SK-N-MC (cell line): Measurements from ENCODE around the gene TRRAP.

Source experiments
- EZH2 ChIP-seq: fragments of 200-600 bp; sonication (generic); IDR thresholded peaks from one replicate; pipeline ENCODE4 v1.6.1; 2017; ENCODE audit warnings: antibody characterized with exemption
- FOXP2 ChIP-seq: optimal IDR thresholded peaks from 2 replicates; pipeline ENCODE3; 2011; ENCODE audit warnings: mild to moderate bottlenecking, moderate library complexity; ENCODE audit not compliant: insufficient read depth; ENCODE audit errors: extremely low read length, control extremely low read depth
- POLR2AphosphoS5 ChIP-seq: IDR thresholded peaks from 2 replicates; pipeline ENCODE4 v1.6.1; 2012; ENCODE audit warnings: mild to moderate bottlenecking, low read depth, low read length, borderline replicate concordance

GRCh38 chr7:98884416-98884815 lies 6.1 kb downstream of the TRRAP start:
- no peak for TF ChIP-seq POLR2AphosphoS5
- no peak for TF ChIP-seq EZH2
- no peak for TF ChIP-seq FOXP2
